DND-41 (cell line): Measurements from ENCODE around the gene ACBD5.

ENCODE experiments used
- CTCF ChIP-seq: IDR thresholded peaks from 2 replicates; pipeline ENCODE4 v1.5.1; 2012; ENCODE audit warnings: borderline replicate concordance, low read length, moderate library complexity, mild to moderate bottlenecking; ENCODE audit not compliant: poor library complexity, severe bottlenecking; ENCODE audit errors: extremely low read depth
- EZH2 ChIP-seq: IDR thresholded peaks from 3 replicates; pipeline ENCODE4 v1.6.1; 2012; ENCODE audit warnings: borderline replicate concordance, low read depth, mild to moderate bottlenecking, moderate library complexity, low read length, inconsistent platforms; ENCODE audit not compliant: severe bottlenecking

GRCh38 chr10:27256299-27257189 lies 15.9 kb upstream of the ACBD5 start:
- TF ChIP-seq CTCF, result no peak
- no peak for TF ChIP-seq EZH2
